Colonic mucosa (tissue), 4 donors: ENCODE data around the gene LAGE3. TPM values are rescaled to one million over a fixed set of nuclear protein-coding genes. Genes with fewer than 3 reads are reported as not detected.

Experiments used
- DNase-seq: peaks from one replicate; pipeline ENCODE4 v3.0.0-alpha.2; 2020
- H3K27ac ChIP-seq: fragments of 200-600 bp; one replicate; pipeline ENCODE4 v1.8.0; 2021
- H3K27me3 ChIP-seq: fragments of 200-600 bp; one replicate; pipeline ENCODE4 v1.8.0; 2021
- H3K36me3 ChIP-seq: fragments of 200-600 bp; one replicate; pipeline ENCODE4 v1.8.0; 2021
- H3K4me1 ChIP-seq: fragments of 200-600 bp; one replicate; pipeline ENCODE4 v1.8.0; 2021; ENCODE audit warnings: mild to moderate bottlenecking
- H3K4me3 ChIP-seq: fragments of 200-600 bp; one replicate; pipeline ENCODE4 v1.8.0; 2021
- H3K9ac ChIP-seq, 2 donors: one replicate each; pipeline ENCODE4 v1.7.0; 2013; ENCODE audit warnings: control low read depth in 2 of 2, low read depth in 2 of 2, low read length in 2 of 2
- H3K9me3 ChIP-seq: fragments of 200-600 bp; one replicate; pipeline ENCODE4 v1.8.0; 2021
- CTCF ChIP-seq: fragments of 200-600 bp; IDR thresholded peaks from one replicate; pipeline ENCODE4 v1.8.0; 2022; ENCODE audit warnings: antibody characterized with exemption, mild to moderate bottlenecking
- intact Hi-C: fragments of 100-400 bp; cut with DNase I; formaldehyde crosslinking; loops from one replicate; pipeline ENCODE4 v1.14.1; 2022
- total RNA-seq, 2 donors: library from RNA; stranded (reverse); fragmentation: NEBNext Ultra II Directional in 1 of 2; extraction: Animal tissue kit (Norgen Biotek cat#: 25700) in 1 of 2; gene quantifications; one replicate each; pipeline ENCODE4 v1.2.1, GENCODE V29; 2021
- donor health status: healthy.
- donor health status: DM: no; HTN: no; CAD: no.
- donor health status: DM: no; HTN: no; CAD: no.

Gene LAGE3
- total RNA-seq, 2 donors from 2014 or later = 10.0 to 35.3 TPM

GRCh38 chrX:154443992-154444754 lies 34.9 kb downstream of the LAGE3 start, which contains the start of gene FAM50A:
FAM50A (plus strand) TSS chrX:154444141; CDS start chrX:154444236, 95 bp downstream.
- peak; percentile 79 for DNase-seq
- Histone ChIP-seq H3K36me3 (peaks cover 7% of the 10 kb centered on the region), H3K4me3 (peak within 1 kb of the TSS; percentile 54), H3K4me1 (no peaks in the 10 kb centered on the region), H3K9ac (peak within 1 kb of the TSS; percentile 72 to 81), H3K9me3 (no peaks in the 10 kb centered on the region), H3K27ac (peak within 1 kb of the TSS; percentile 65), H3K27me3 (no peaks in the 10 kb centered on the region)
- intact Hi-C loops = no loop called here
- TF ChIP-seq CTCF = no peak

GRCh38 chrX:154443479-154443910 lies 35.6 kb downstream of the LAGE3 start:
- Histone ChIP-seq H3K4me3 (peak overlapping the region; percentile 54), H3K4me1 (no peaks in the 10 kb centered on the region), H3K36me3 (peaks cover under 1% of the 10 kb centered on the region), H3K9me3 (no peaks in the 10 kb centered on the region), H3K27ac (peak overlapping the region; percentile 65), H3K9ac (peak overlapping the region; percentile 46 to 72), H3K27me3 (no peaks in the 10 kb centered on the region)
- TF ChIP-seq CTCF = no peak
- intact Hi-C loops = no loop called here
- no peak for DNase-seq

GRCh38 chrX:154441984-154442707 lies 36.9 kb downstream of the LAGE3 start:
- H3K36me3 ChIP-seq = no peaks in the 10 kb centered on the region
- intact Hi-C loops = no loop called here
- H3K9ac ChIP-seq = no peak overlapping the region
- no peak for TF ChIP-seq CTCF
- DNase-seq = no peak
- H3K27ac ChIP-seq = no peak overlapping the region
- no peaks in the 10 kb centered on the region for H3K4me1 ChIP-seq
- no peaks in the 10 kb centered on the region for H3K27me3 ChIP-seq
- no peak overlapping the region for H3K4me3 ChIP-seq
- H3K9me3 ChIP-seq = no peaks in the 10 kb centered on the region

- no peak overlapping the region for H3K4me3 ChIP-seq
- no peaks in the 10 kb centered on the region for H3K4me1 ChIP-seq
- H3K9me3 ChIP-seq = no peaks in the 10 kb centered on the region
- H3K27ac ChIP-seq = no peak overlapping the region
- H3K9ac ChIP-seq = no peak overlapping the region
- no peaks in the 10 kb centered on the region for H3K36me3 ChIP-seq
- no peaks in the 10 kb centered on the region for H3K27me3 ChIP-seq
- intact Hi-C loops = no loop called here
- no peak for TF ChIP-seq CTCF
- no peak for DNase-seq
These were observed 37.5 kb downstream of the LAGE3 start for GRCh38 chrX:154441564-154441963.

GRCh38 chrX:154440623-154441357 lies 38.3 kb downstream of the LAGE3 start:
- H3K27me3 ChIP-seq = no peaks in the 10 kb centered on the region
- intact Hi-C loops = no loop called here
- H3K9ac ChIP-seq = no peak overlapping the region
- DNase-seq = no peak
- TF ChIP-seq CTCF = no peak
- H3K4me3 ChIP-seq = no peak overlapping the region
- no peak overlapping the region for H3K27ac ChIP-seq
- no peaks in the 10 kb centered on the region for H3K36me3 ChIP-seq
- H3K9me3 ChIP-seq = no peaks in the 10 kb centered on the region
- no peaks in the 10 kb centered on the region for H3K4me1 ChIP-seq
